HG03159 (cell line): Measurements from ENCODE around the gene ADNP2.
A peak's percentile ranks its signal among the peaks of the same experiment; 100 is the strongest.

ENCODE experiments used
- ATAC-seq: cut with Tn5 transposase; IDR thresholded peaks from one replicate; pipeline ENCODE4 v1.9.1; 2021; ENCODE audit warnings: mild to moderate bottlenecking, moderate library complexity; ENCODE audit not compliant: unreplicated experiment

The ADNP2 gene

GRCh38 chr18:80106482-80107051 lies 2.5 kb upstream of the ADNP2 start:
- ATAC-seq = no peak

GRCh38 chr18:80107426-80107825 lies 1.6 kb upstream of the ADNP2 start:
- ATAC-seq = no peak

- no peak for ATAC-seq
These were observed 933 bp upstream of the ADNP2 start for GRCh38 chr18:80108121-80108536.

- peak; percentile 24 for ATAC-seq
These were observed 615 bp downstream of the ADNP2 start for GRCh38 chr18:80109676-80110078.

GRCh38 chr18:80112624-80113248 lies 3.7 kb downstream of the ADNP2 start:
- no peak for ATAC-seq

- no peak for ATAC-seq
These were observed 6.0 kb downstream of the ADNP2 start for GRCh38 chr18:80115035-80115434.

- no peak for ATAC-seq
These were observed 10.0 kb downstream of the ADNP2 start for GRCh38 chr18:80119111-80119510.

- no peak for ATAC-seq
These were observed 11.9 kb downstream of the ADNP2 start for GRCh38 chr18:80120932-80121331.

GRCh38 chr18:80124131-80124530 lies 15.1 kb downstream of the ADNP2 start:
- no peak for ATAC-seq

- ATAC-seq = no peak
These were observed 17.7 kb downstream of the ADNP2 start for GRCh38 chr18:80126797-80127196.

- ATAC-seq = no peak
These were observed 18.6 kb downstream of the ADNP2 start for GRCh38 chr18:80127635-80128034.

- ATAC-seq = no peak
These were observed 20.8 kb downstream of the ADNP2 start for GRCh38 chr18:80129672-80130367.

- ATAC-seq = no peak
These were observed 21.5 kb downstream of the ADNP2 start for GRCh38 chr18:80130555-80130954.

- ATAC-seq = no peak
These were observed 23.2 kb downstream of the ADNP2 start for GRCh38 chr18:80132180-80132812.

- ATAC-seq = no peak
These were observed 24.1 kb downstream of the ADNP2 start for GRCh38 chr18:80133124-80133523.

- ATAC-seq = no peak
These were observed 26.1 kb downstream of the ADNP2 start for GRCh38 chr18:80135136-80135535.

GRCh38 chr18:80136679-80137078 lies 27.6 kb downstream of the ADNP2 start:
- ATAC-seq = no peak

- ATAC-seq = no peak
These were observed 28.1 kb downstream of the ADNP2 start for GRCh38 chr18:80137137-80137536.

GRCh38 chr18:80137976-80138375 lies 28.9 kb downstream of the ADNP2 start:
- no peak for ATAC-seq

GRCh38 chr18:80140455-80140985 lies 31.5 kb downstream of the ADNP2 start:
- ATAC-seq = no peak

GRCh38 chr18:80143881-80144280 lies 34.8 kb downstream of the ADNP2 start:
- ATAC-seq = no peak
